OCI-LY3 (cell line): Measurements from ENCODE around the gene C3orf33.
A peak's percentile ranks its signal among the peaks of the same experiment; 100 is the strongest.

Source experiments
- H2AFZ ChIP-seq: fragments of 200-600, 300-600 bp; shearing (Covaris generic); 2 replicates; pipeline ENCODE4 v1.6.0; 2014; ENCODE audit warnings: antibody characterized with exemption, low read depth, low read length
- H3K27ac ChIP-seq: fragments of 200-600, 300-600 bp; sonication (generic); 2 replicates; pipeline ENCODE4 v1.5.1; 2014; ENCODE audit warnings: mild to moderate bottlenecking, low read length, moderate library complexity, mixed read lengths
- H3K27me3 ChIP-seq: fragments of 200-600, 300-600 bp; sonication (generic); 2 replicates; pipeline ENCODE4 v1.6.1; 2014; ENCODE audit warnings: low read depth, low read length, mixed read lengths
- H3K36me3 ChIP-seq: fragments of 200-600, 300-600 bp; sonication (generic); replicated peaks from 2 replicates; pipeline ENCODE3; 2014; ENCODE audit warnings: low read depth, low read length, mixed read lengths
- H3K4me1 ChIP-seq: fragments of 300-600, 200-600 bp; sonication (generic); 2 replicates; pipeline ENCODE4 v1.6.1; 2014; ENCODE audit warnings: low read length, mixed read lengths
- H3K4me2 ChIP-seq: fragments of 200-600, 300-600 bp; sonication (generic); 2 replicates; pipeline ENCODE4 v1.6.1; 2014; ENCODE audit warnings: low read length, mixed read lengths
- H3K4me3 ChIP-seq: fragments of 300-600, 200-600 bp; sonication (generic); 2 replicates; pipeline ENCODE4 v1.5.1; 2014; ENCODE audit warnings: antibody characterized with exemption, mild to moderate bottlenecking, low read length, moderate library complexity
- H3K79me2 ChIP-seq: fragments of 300-600, 200-600 bp; shearing (Covaris generic); 2 replicates; pipeline ENCODE4 v1.6.1; 2014; ENCODE audit warnings: mild to moderate bottlenecking, low read length, mixed read lengths
- H3K9ac ChIP-seq: fragments of 300-600, 200-600 bp; shearing (Covaris generic); 2 replicates; pipeline ENCODE4 v1.6.0; 2014; ENCODE audit warnings: mild to moderate bottlenecking, low read length, moderate library complexity
- H3K9me3 ChIP-seq: fragments of 200-600, 300-600 bp; shearing (Covaris generic); 2 replicates; pipeline ENCODE4 v1.6.1; 2014; ENCODE audit warnings: low read length, mixed read lengths; ENCODE audit not compliant: insufficient read depth
- H4K20me1 ChIP-seq: fragments of 200-600, 300-600 bp; sonication (generic); 2 replicates; pipeline ENCODE4 v1.6.1; 2016; ENCODE audit warnings: low read length, mixed read lengths; ENCODE audit not compliant: insufficient read depth
- CTCF ChIP-seq: fragments of 200-600, 300-600 bp; sonication (generic); IDR thresholded peaks from 2 replicates; pipeline ENCODE4 v1.5.1; 2014; ENCODE audit warnings: antibody characterized with exemption, low read length, low read depth
- EZH2phosphoT487 ChIP-seq: fragments of 200-600 bp; shearing (Covaris generic); IDR thresholded peaks from 2 replicates; pipeline ENCODE4 v1.6.1; 2018; ENCODE audit warnings: antibody characterized with exemption, mixed run types, low read depth

C3orf33 gene

GRCh38 chr3:155746703-155747102 is 59.4 kb downstream of the C3orf33 start:
- Histone ChIP-seq H2AFZ (no peak overlapping the region), H3K9ac (no peak overlapping the region), H3K79me2 (no peaks in the 10 kb centered on the region), H3K4me2 (no peak overlapping the region), H3K36me3 (no peaks in the 10 kb centered on the region), H3K4me3 (no peak overlapping the region), H3K27me3 (peaks cover 66% of the 10 kb centered on the region), H4K20me1 (no peaks in the 10 kb centered on the region), H3K9me3 (no peaks in the 10 kb centered on the region), H3K27ac (no peak overlapping the region), H3K4me1 (peaks cover 6% of the 10 kb centered on the region)
- TF ChIP-seq CTCF (no peak), EZH2phosphoT487 (no peak)

GRCh38 chr3:155745795-155746550 is 60.1 kb downstream of the C3orf33 start:
- no peaks in the 10 kb centered on the region for H4K20me1 ChIP-seq
- H3K4me3 ChIP-seq = peak overlapping the region; percentile 83; the same call in 1 of the 2 replicates
- no peaks in the 10 kb centered on the region for H3K9me3 ChIP-seq
- no peak overlapping the region for H2AFZ ChIP-seq
- H3K36me3 ChIP-seq = no peaks in the 10 kb centered on the region
- H3K27me3 ChIP-seq = peaks cover 71% of the 10 kb centered on the region
- peak overlapping the region; percentile 100 for H3K4me2 ChIP-seq
- H3K79me2 ChIP-seq = no peaks in the 10 kb centered on the region
- H3K27ac ChIP-seq = no peak overlapping the region
- H3K4me1 ChIP-seq = peaks cover 6% of the 10 kb centered on the region
- no peak overlapping the region for H3K9ac ChIP-seq
- TF ChIP-seq EZH2phosphoT487 (no peak), CTCF (no peak)

- H3K9me3 ChIP-seq = no peaks in the 10 kb centered on the region
- no peaks in the 10 kb centered on the region for H4K20me1 ChIP-seq
- peak within 1 kb of the TSS; percentile 78 for H3K9ac ChIP-seq
- no peak within 1 kb of the TSS for H3K27ac ChIP-seq
- no peaks in the 10 kb centered on the region for H3K36me3 ChIP-seq
- TF ChIP-seq EZH2phosphoT487 (no peak), CTCF (no peak)
- H3K79me2 ChIP-seq = no peaks in the 10 kb centered on the region
- peak within 1 kb of the TSS; percentile 79 for H2AFZ ChIP-seq
- peaks cover 6% of the 10 kb centered on the region for H3K4me1 ChIP-seq
- peak within 1 kb of the TSS; percentile 83 for H3K4me3 ChIP-seq
- peak within 1 kb of the TSS; percentile 100 for H3K4me2 ChIP-seq
- H3K27me3 ChIP-seq = peaks cover 80% of the 10 kb centered on the region
These were observed 61.3 kb downstream of the C3orf33 start, which contains the start of gene PLCH1 for GRCh38 chr3:155744626-155745324. TSS of gene PLCH1 (minus strand) at chr3:155745071. CDS start at chr3:155704224, 40,847 bp downstream.

GRCh38 chr3:155744010-155744625 is 62.0 kb downstream of the C3orf33 start:
- peaks cover 12% of the 10 kb centered on the region for H3K4me1 ChIP-seq
- no peaks in the 10 kb centered on the region for H3K36me3 ChIP-seq

More at GRCh38 chr3:155744010-155744625, 62.0 kb downstream of the C3orf33 start:
- Histone ChIP-seq H3K27ac (no peak overlapping the region), H3K27me3 (peaks cover 84% of the 10 kb centered on the region), H3K4me2 (peak overlapping the region; percentile 100), H3K79me2 (no peaks in the 10 kb centered on the region), H4K20me1 (no peaks in the 10 kb centered on the region), H3K9ac (peak overlapping the region; percentile 78), H2AFZ (peak overlapping the region; percentile 79), H3K9me3 (no peaks in the 10 kb centered on the region), H3K4me3 (peak overlapping the region; percentile 83)
- no peak for TF ChIP-seq CTCF
- TF ChIP-seq EZH2phosphoT487 = no peak
